K562 (cell line): Measurements from ENCODE around the gene ANKS1A.

Source experiments
- CBX5 ChIP-seq: IDR thresholded peaks from 2 replicates; pipeline ENCODE4 v1.6.1; 2014; ENCODE audit warnings: low read depth, borderline replicate concordance
- CREB3 ChIP-seq: fragments of 450-650 bp; conservative IDR thresholded peaks from 2 replicates; pipeline ENCODE4 v1.6.1; 2016; ENCODE audit warnings: missing genetic modification characterization, low read depth, mild to moderate bottlenecking, missing compliant biosample characterization, moderate library complexity
- CREM ChIP-seq: IDR thresholded peaks from 2 replicates; pipeline ENCODE4 v1.6.1; 2014; ENCODE audit warnings: antibody characterized with exemption, low read depth
- FIP1L1 ChIP-seq: fragments of 200-400 bp; formaldehyde crosslinking; IDR thresholded peaks from 2 replicates; pipeline ENCODE4 v1.6.1; 2018; ENCODE audit warnings: mild to moderate bottlenecking, low read depth, low read length; ENCODE audit not compliant: poor library complexity, severe bottlenecking
- GABPB1 ChIP-seq: sonication (generic); formaldehyde crosslinking; IDR thresholded peaks from 2 replicates; pipeline ENCODE4 v1.8.0; 2022; ENCODE audit warnings: mild to moderate bottlenecking, missing genetic modification reagents
- TCF7L2 ChIP-seq: fragments of 150-350 bp; IDR thresholded peaks from 2 replicates; pipeline ENCODE4 v1.6.1; 2016; ENCODE audit warnings: low read depth, mild to moderate bottlenecking, low read length, moderate library complexity
- ZNF609 ChIP-seq: sonication (generic); formaldehyde crosslinking; IDR thresholded peaks from 2 replicates; pipeline ENCODE4 v1.8.1; 2023; ENCODE audit warnings: missing genetic modification reagents, mild to moderate bottlenecking, borderline replicate concordance
- ZNF785 ChIP-seq: fragments of 250-450 bp; sonication (Bioruptor Pico); IDR thresholded peaks from 2 replicates; pipeline ENCODE4 v1.4.0; 2020; ENCODE audit warnings: mild to moderate bottlenecking

GRCh38 chr6:35084041-35084491 is 195.0 kb downstream of the ANKS1A start:
- no peak for TF ChIP-seq GABPB1 (CRISPR knock-in tag)
- no peak for TF ChIP-seq ZNF785
- no peak for TF ChIP-seq CBX5
- TF ChIP-seq CREB3 (tag) = no peak
- no peak for TF ChIP-seq TCF7L2
- TF ChIP-seq CREM = no peak
- no peak for TF ChIP-seq ZNF609
- TF ChIP-seq FIP1L1 = no peak
